OCI-M1 (cell line): ENCODE measurements around the gene NBPF6.
"Not testable (repeated sequence)": the region's sequence is repeated elsewhere in the genome, so short reads cannot be mapped to it uniquely, and the experiment has no call there.

Experiments used
- DNase-seq: peaks from one replicate; lab custom pipeline; 2025; lab: John Stamatoyannopoulos, UW

NBPF6 gene

GRCh38 chr1:108502138-108502537 lies 52.0 kb downstream of the NBPF6 start:
- DNase-seq, result no peak

GRCh38 chr1:108502624-108503023 lies 52.5 kb downstream of the NBPF6 start:
- DNase-seq, result no peak

GRCh38 chr1:108503062-108503733 lies 53.1 kb downstream of the NBPF6 start:
- DNase-seq, result no peak

- no peak for DNase-seq
Measured at GRCh38 chr1:108504447-108504846, 54.3 kb downstream of the NBPF6 start.

GRCh38 chr1:108505763-108506070 lies 55.6 kb downstream of the NBPF6 start:
- peak; percentile 33 for DNase-seq

GRCh38 chr1:108511764-108512163 lies 61.6 kb downstream of the NBPF6 start:
- DNase-seq, result no peak

- DNase-seq, result peak; percentile 66
Measured at GRCh38 chr1:108512239-108513043, 62.3 kb downstream of the NBPF6 start.

GRCh38 chr1:108513044-108513415 lies 62.9 kb downstream of the NBPF6 start:
- DNase-seq, result no peak

GRCh38 chr1:108513914-108514313 lies 63.8 kb downstream of the NBPF6 start:
- not testable (repeated sequence) for DNase-seq

- DNase-seq, result not testable (repeated sequence)
Measured at GRCh38 chr1:108517301-108517897, 67.3 kb downstream of the NBPF6 start.
